ENCODE results near the gene SLIT3. TPM values are rescaled to one million over a fixed set of nuclear protein-coding genes. Genes with fewer than 3 reads are reported as not detected.

SLIT3 gene
- total and polyA plus RNA-seq, 2 donors (not counting 3 experiments of a cell fraction or from before 2014, with no cell fraction given) = 0.90 to 1.0 TPM

- ChIA-PET POLR2A (no interaction called here), CTCF (interaction anchor here (1.1 kb wide), 1 partner anchor 10 kb away, joined by 3 read pairs; no protein-coding TSS in a partner anchor)
- DNase-seq (ENCODE audit: low read depth, low spot score) (no peak), FAIRE-seq (no peak)
- no peaks in the 10 kb centered on the region for H4K20me1 ChIP-seq (replicated peaks; ENCODE audit: control insufficient read depth, extremely low read depth, insufficient read depth, low read length)
- no peaks in the 10 kb centered on the region for H3K4me1 ChIP-seq (ENCODE audit: control insufficient read depth, extremely low read depth, insufficient read depth, low read length)
- H2AFZ ChIP-seq (ENCODE audit: low read depth, low read length) = no peak overlapping the region
- H3K9me3 ChIP-seq (replicated peaks; ENCODE audit: control insufficient read depth, insufficient read depth, low read length) = no peaks in the 10 kb centered on the region
- intact Hi-C loops (cut with micrococcal nuclease) (no loop called here), dilution Hi-C loops (cut with MboI; ENCODE audit: extremely low pct_ligation_motif_present, low sequenced_read_pairs) (no loop called here)
- H3K27me3 ChIP-seq (ENCODE audit: control insufficient read depth in 2 of 2, insufficient read depth in 2 of 2, low read length in 2 of 2) = no peaks in the 10 kb centered on the region
- no peaks in the 10 kb centered on the region for H3K79me2 ChIP-seq (ENCODE audit: control insufficient read depth, insufficient read depth, low read length)
- H3K27ac ChIP-seq (ENCODE audit: insufficient read depth, low read depth, low read length) = no peak overlapping the region
- H3K9ac ChIP-seq (replicated peaks; ENCODE audit: extremely low read depth, insufficient read depth, low read length) = no peak overlapping the region
- no peak for TF ChIP-seq FOS (IDR thresholded peaks at IDR 0.05; ENCODE audit: borderline replicate concordance, insufficient read depth, low read length)
- TF ChIP-seq POLR2A (IDR thresholded peaks at IDR 0.05; ENCODE audit: low read depth, low read length) = no peak
- no peak for TF ChIP-seq MAX (IDR thresholded peaks at IDR 0.05; ENCODE audit: insufficient read depth, insufficient read length)
- no peak for TF ChIP-seq CTCF (IDR thresholded peaks at IDR 0.05; ENCODE audit: extremely low read depth in 1 of 2, insufficient read depth in 1 of 2, low read depth in 1 of 2, low read length in 2 of 2)
- TF ChIP-seq EZH2 (IDR thresholded peaks at IDR 0.05; ENCODE audit: borderline replicate concordance, low read depth, low read length, severe bottlenecking) = no peak
- no peak for TF ChIP-seq GATA2 (IDR thresholded peaks at IDR 0.05; ENCODE audit: insufficient read depth, insufficient read length, low read depth, low read length)
- TF ChIP-seq JUN (IDR thresholded peaks at IDR 0.05; ENCODE audit: borderline replicate concordance, insufficient read depth, insufficient read length, low read depth) = no peak
- no peak for TF ChIP-seq MYC (IDR thresholded peaks at IDR 0.05; ENCODE audit: low read depth, low read length)
- TF ChIP-seq POLR2AphosphoS5 (IDR thresholded peaks at IDR 0.05; ENCODE audit: insufficient read depth, low read depth, low read length) = no peak
- no peaks in the 10 kb centered on the region for H3K9me1 ChIP-seq (replicated peaks; ENCODE audit: control insufficient read depth, extremely low read depth, insufficient read depth, low read length)
- no TSS peak for BruUV-seq (replicated peaks)
- H3K4me2 ChIP-seq (ENCODE audit: insufficient read depth, low read length) = no peak overlapping the region
- H3K4me3 ChIP-seq (replicated peaks in 1 of 3; ENCODE audit: insufficient read depth in 1 of 3, low read depth in 1 of 3, low read length in 3 of 3) = no peak overlapping the region
- no peaks in the 10 kb centered on the region for H3K36me3 ChIP-seq (ENCODE audit: control insufficient read depth in 2 of 2, extremely low read depth in 1 of 2, insufficient read depth in 2 of 2, low read length in 2 of 2)
Observed at GRCh38 chr5:168699002-168699401, 601.9 kb downstream of the SLIT3 start.
